ENCODE results near the gene TTC39A. TPM values are rescaled to one million over a fixed set of nuclear protein-coding genes. Genes with fewer than 3 reads are reported as not detected.

Gene TTC39A
- total RNA-seq, 1 donor from 2014 or later = 26.0 TPM

DNA sequence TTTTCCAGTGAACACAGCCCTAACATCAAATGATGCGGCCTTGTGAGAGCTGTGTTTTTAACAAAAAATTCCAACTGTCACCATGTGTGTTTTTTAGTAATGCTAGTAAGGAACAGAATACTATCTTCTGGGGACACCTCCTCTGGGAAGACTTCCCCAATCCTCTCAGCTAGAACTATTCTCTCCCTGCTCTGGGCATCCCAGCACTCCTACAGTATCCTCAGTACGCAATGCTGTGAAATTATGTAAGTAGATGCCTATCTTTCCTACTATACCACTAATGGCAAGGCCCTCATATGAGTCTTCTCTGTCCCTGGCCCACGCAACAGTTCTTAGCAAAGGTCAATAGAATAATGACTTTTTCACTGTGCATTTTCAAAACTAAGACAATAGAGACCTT lies 19.5 kb upstream of the TTC39A start:
- peaks cover 4% of the 10 kb centered on the region for H3K27me3 Mint-ChIP-seq
- DNase-seq (ENCODE audit: low spot score, unreplicated experiment) = no peak
- H3K4me3 Mint-ChIP-seq (ENCODE audit: low read depth) = no peak overlapping the region
- no peaks in the 10 kb centered on the region for H3K9me3 Mint-ChIP-seq (ENCODE audit: low read depth)
- peaks cover 3% of the 10 kb centered on the region for H3K4me1 Mint-ChIP-seq (ENCODE audit: low read depth)
- TF ChIP-seq, protein P1, sequence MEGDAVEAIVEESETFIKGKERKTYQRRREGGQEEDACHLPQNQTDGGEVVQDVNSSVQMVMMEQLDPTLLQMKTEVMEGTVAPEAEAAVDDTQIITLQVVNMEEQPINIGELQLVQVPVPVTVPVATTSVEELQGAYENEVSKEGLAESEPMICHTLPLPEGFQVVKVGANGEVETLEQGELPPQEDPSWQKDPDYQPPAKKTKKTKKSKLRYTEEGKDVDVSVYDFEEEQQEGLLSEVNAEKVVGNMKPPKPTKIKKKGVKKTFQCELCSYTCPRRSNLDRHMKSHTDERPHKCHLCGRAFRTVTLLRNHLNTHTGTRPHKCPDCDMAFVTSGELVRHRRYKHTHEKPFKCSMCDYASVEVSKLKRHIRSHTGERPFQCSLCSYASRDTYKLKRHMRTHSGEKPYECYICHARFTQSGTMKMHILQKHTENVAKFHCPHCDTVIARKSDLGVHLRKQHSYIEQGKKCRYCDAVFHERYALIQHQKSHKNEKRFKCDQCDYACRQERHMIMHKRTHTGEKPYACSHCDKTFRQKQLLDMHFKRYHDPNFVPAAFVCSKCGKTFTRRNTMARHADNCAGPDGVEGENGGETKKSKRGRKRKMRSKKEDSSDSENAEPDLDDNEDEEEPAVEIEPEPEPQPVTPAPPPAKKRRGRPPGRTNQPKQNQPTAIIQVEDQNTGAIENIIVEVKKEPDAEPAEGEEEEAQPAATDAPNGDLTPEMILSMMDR (IDR thresholded peaks at IDR 0.05; ENCODE audit: unreplicated experiment) = no peak
- peak overlapping the region; percentile 29 for H3K27ac Mint-ChIP-seq
- H3K36me3 Mint-ChIP-seq (ENCODE audit: insufficient read depth) = peaks cover under 1% of the 10 kb centered on the region

DNA sequence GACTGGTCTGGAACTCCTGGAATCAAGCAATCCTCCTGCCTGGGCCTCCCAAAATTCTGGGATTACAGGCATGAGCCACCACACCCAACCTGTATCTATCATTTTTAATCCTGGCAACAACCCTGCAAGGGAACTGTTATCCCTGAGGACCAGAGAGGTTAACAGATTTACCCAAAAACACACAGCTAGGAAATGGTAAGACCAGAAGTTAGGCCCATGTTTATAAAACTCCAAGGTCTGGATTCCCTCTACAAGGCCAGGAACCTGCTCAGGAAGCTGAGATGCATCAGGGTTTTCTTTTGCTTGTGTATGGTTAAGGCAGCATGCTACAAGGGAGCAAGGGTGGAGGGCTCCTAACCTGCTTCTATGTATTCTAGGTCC lies 17.8 kb upstream of the TTC39A start:
- H3K9me3 Mint-ChIP-seq (ENCODE audit: low read depth) = no peaks in the 10 kb centered on the region
- H3K27ac Mint-ChIP-seq = no peak overlapping the region
- H3K4me1 Mint-ChIP-seq (ENCODE audit: low read depth) = peaks cover 3% of the 10 kb centered on the region
- TF ChIP-seq, protein P1 (IDR thresholded peaks at IDR 0.05; ENCODE audit: unreplicated experiment) = no peak
- no peaks in the 10 kb centered on the region for H3K36me3 Mint-ChIP-seq (ENCODE audit: insufficient read depth)
- peaks cover 18% of the 10 kb centered on the region for H3K27me3 Mint-ChIP-seq
- no peak overlapping the region for H3K4me3 Mint-ChIP-seq (ENCODE audit: low read depth)
- no peak for DNase-seq (ENCODE audit: low spot score, unreplicated experiment)

DNA sequence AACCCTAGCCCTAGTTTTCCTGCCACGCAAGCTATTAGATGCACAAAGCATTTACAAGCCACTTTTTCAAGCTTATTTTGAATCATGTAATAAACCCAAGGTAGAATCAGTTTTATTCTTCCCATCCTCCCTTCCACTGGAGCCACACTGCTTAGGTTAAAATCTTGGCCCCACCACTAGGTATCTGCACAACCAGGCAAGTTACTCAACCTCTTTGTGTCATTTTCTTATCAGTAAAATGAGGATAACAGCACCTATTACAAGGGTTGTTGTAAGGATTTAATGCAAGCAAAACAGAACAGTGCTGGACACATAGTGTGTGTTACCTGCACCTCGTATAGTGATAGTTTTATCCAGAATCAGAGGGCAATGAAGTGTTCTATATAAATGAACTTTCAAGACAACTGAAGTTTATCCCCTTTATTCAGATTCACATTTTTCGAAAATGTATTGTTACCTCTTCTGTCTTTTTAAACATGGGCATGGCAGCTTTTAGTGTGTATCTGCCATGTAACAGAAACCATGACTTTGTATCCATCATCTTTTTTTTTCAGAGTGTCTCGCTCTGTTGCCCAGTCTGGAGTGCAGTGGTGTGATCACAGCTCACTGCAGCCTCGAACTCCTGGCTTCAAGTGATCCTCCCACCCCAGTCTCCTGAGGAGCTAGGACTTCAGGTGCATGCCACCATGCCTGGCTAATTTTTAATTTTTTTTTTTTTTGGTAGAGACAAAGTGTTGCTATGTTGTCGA lies 17.2 kb upstream of the TTC39A start:
- Mint-ChIP-seq H3K27me3 (peaks cover 24% of the 10 kb centered on the region), H3K27ac (peak overlapping the region; percentile 43), H3K36me3 (ENCODE audit: insufficient read depth) (no peaks in the 10 kb centered on the region), H3K4me3 (ENCODE audit: low read depth) (no peak overlapping the region), H3K4me1 (ENCODE audit: low read depth) (peaks cover 3% of the 10 kb centered on the region), H3K9me3 (ENCODE audit: low read depth) (no peaks in the 10 kb centered on the region)
- TF ChIP-seq, protein P1 (IDR thresholded peaks at IDR 0.05; ENCODE audit: unreplicated experiment) = no peak
- DNase-seq (ENCODE audit: low spot score, unreplicated experiment) = no peak

DNA sequence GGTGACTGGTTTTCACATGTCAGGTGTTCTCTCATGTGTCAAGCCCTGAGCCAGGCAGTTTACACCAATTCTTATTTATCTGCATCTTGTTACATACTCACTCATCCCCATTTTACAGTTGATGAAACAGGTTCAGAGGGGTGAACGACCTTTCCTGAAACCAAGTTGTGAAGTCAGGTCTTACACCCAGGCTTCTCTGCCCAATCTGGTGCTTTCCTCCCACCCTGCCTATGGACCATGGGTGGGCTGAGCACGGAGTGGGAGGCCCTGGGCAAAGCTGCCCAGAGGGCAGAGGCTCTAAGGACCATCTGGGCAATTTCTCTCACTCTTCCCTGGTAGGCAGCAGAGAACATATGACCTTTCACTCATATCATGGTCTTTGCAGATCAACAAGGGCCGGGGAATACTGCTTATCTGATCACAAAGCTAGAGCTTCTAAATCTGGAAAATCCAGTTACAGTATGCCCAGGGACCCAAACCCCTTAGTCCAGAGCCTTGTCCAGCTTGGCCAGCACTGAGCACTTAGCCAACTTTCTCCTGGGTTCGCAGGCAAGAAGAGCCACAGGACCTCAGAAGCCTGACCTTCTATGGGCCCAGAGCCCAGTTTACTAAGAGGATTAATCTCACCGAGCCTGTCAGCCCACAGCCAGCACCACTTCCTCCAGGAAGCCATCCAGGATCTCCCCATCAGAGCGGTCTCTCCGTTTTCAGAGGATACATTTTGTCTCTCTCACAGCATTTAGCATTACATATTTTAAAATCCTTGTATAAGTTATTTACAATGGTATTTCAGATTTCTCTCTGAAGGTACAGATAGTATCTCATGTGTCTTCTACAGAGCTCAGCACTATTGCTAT lies 16.0 kb upstream of the TTC39A start:
- no peaks in the 10 kb centered on the region for H3K4me1 Mint-ChIP-seq (ENCODE audit: low read depth)
- no peak overlapping the region for H3K27ac Mint-ChIP-seq
- H3K27me3 Mint-ChIP-seq = peaks cover 28% of the 10 kb centered on the region
- H3K36me3 Mint-ChIP-seq (ENCODE audit: insufficient read depth) = no peaks in the 10 kb centered on the region
- no peak overlapping the region for H3K4me3 Mint-ChIP-seq (ENCODE audit: low read depth)
- TF ChIP-seq, protein P1 (IDR thresholded peaks at IDR 0.05; ENCODE audit: unreplicated experiment) = no peak
- H3K9me3 Mint-ChIP-seq (ENCODE audit: low read depth) = no peaks in the 10 kb centered on the region
- DNase-seq (ENCODE audit: low spot score, unreplicated experiment) = no peak

DNA sequence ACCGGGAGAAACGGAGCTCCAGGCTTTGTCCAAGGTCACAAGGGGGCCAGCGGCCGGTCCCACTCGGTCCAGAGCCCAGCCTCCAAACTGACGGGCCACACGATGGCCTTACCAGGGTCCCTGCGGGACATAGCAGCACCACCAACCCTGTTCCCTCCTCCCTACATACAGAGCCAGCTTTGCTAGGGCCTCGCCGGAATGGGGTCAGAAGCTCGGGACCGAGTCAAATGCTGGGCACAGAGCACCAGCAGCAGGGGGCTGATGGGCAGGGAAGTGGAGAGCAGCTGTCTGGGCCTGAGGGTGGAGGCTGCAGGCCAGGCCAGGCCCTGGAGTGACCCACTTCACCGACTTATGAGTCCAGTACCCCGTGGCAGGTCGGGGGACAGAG lies 14.9 kb upstream of the TTC39A start:
- TF ChIP-seq, protein P1 (IDR thresholded peaks at IDR 0.05; ENCODE audit: unreplicated experiment) = no peak
- Mint-ChIP-seq H3K27me3 (peaks cover 28% of the 10 kb centered on the region), H3K4me3 (ENCODE audit: low read depth) (no peak overlapping the region), H3K27ac (no peak overlapping the region), H3K36me3 (ENCODE audit: insufficient read depth) (no peaks in the 10 kb centered on the region), H3K9me3 (ENCODE audit: low read depth) (no peaks in the 10 kb centered on the region), H3K4me1 (ENCODE audit: low read depth) (no peaks in the 10 kb centered on the region)
- DNase-seq (ENCODE audit: low spot score, unreplicated experiment) = no peak

Data from progenitor cell of endocrine pancreas (in vitro differentiated cells).